HCT116 (cell line): ENCODE results near the gene ADAM23. TPM values are rescaled to one million over a fixed set of nuclear protein-coding genes. Genes with fewer than 3 reads are reported as not detected.

Experiments used
- ATAC-seq: fragments of 200-7000 bp; cut with Tn5 transposase; 2 replicates; pipeline ENCODE4 v1.9.1; 2020; ENCODE audit warnings: mild to moderate bottlenecking, moderate library complexity
- BruUV-seq: library from RNA; stranded (reverse); fragments of 400-500 nt; replicated peaks from 2 replicates; lab custom pipeline; 2021; lab: Mats Ljungman, UMichigan
- CTCF ChIA-PET: fragments of 300-600 bp; sonication (Branson Sonifier 250); formaldehyde crosslinking; loops from one replicate; lab custom pipeline; 2021; ENCODE audit warnings: antibody characterized with exemption; lab: Charles Lee
- POLR2A ChIA-PET: fragments of 300-600, 350-600 bp; sonication (Branson Sonifier 250); formaldehyde crosslinking; loops from one replicate; lab custom pipeline; 2021; ENCODE audit warnings: antibody characterized with exemption; lab: Charles Lee
- RAD21 ChIA-PET, 2 experiments: fragments of 300-600 bp; sonication (Branson Sonifier 250); formaldehyde crosslinking; loops; one replicate each; lab custom pipeline; 2023; ENCODE audit warnings: low total read pairs in 2 of 2; ENCODE audit not compliant: uncharacterized antibody in 2 of 2, unreplicated experiment in 2 of 2, low non-redundant PET in 1 of 2; lab: Charles Lee
- DNase-seq: peaks from one replicate; pipeline ENCODE4 v3.0.0-alpha.2; 2010; ENCODE audit warnings: low read depth, low spot score
- H2AFZ ChIP-seq: fragments of 200-600 bp; shearing (Covaris generic), sonication (generic); 2 replicates; pipeline ENCODE4 v1.6.1; 2017; ENCODE audit warnings: low read depth, mixed run types, mixed read lengths, antibody characterized with exemption, low read length; ENCODE audit not compliant: poor library complexity, severe bottlenecking
- H3K27ac ChIP-seq: 2 replicates; pipeline ENCODE4 v1.5.1; 2012; ENCODE audit warnings: low read depth, low read length
- H3K27me3 ChIP-seq: fragments of 200-600 bp; sonication (generic); 2 replicates; pipeline ENCODE4 v1.6.1; 2016; ENCODE audit warnings: mixed run types, low read length, mixed read lengths; ENCODE audit not compliant: insufficient read depth
- H3K36me3 ChIP-seq, 2 experiments: fragments of 200-500 bp in 1 of 2; fragments of 200-600 bp in 1 of 2; sonication (Bioruptor generic) in 1 of 2; sonication (generic) in 1 of 2; 2 replicates each; pipeline versions ENCODE4 v1.5.1 to v1.6.1; 2014 to 2016; ENCODE audit warnings: low read length in 2 of 2, inconsistent platforms in 1 of 2, mixed read lengths in 1 of 2, mixed run types in 1 of 2; ENCODE audit not compliant: insufficient read depth in 2 of 2, control insufficient read depth in 1 of 2
- H3K4me1 ChIP-seq, 2 experiments: fragments of 200-600 bp in 1 of 2; sonication (generic) in 1 of 2; 2 replicates each; pipeline versions ENCODE4 v1.5.1 to v1.6.1; 2012 to 2017; ENCODE audit warnings: low read length in 2 of 2, inconsistent platforms in 1 of 2, mild to moderate bottlenecking in 1 of 2, mixed read lengths in 1 of 2, mixed run types in 1 of 2, moderate library complexity in 1 of 2; ENCODE audit not compliant: insufficient read depth in 2 of 2, control insufficient read depth in 1 of 2
- H3K4me2 ChIP-seq: fragments of 200-600 bp; sonication (generic); 2 replicates; pipeline ENCODE4 v1.6.1; 2017; ENCODE audit warnings: mixed run types, low read length, mixed read lengths
- H3K4me3 ChIP-seq, 2 experiments: fragments of 200-600 bp in 1 of 2; sonication (generic) in 1 of 2; replicated peaks in 1 of 2; 2 replicates each; pipeline ENCODE4 v1.5.1; 2011 to 2016; ENCODE audit warnings: low read length in 2 of 2, control low read depth in 1 of 2, low read depth in 1 of 2, mild to moderate bottlenecking in 1 of 2, mixed read lengths in 1 of 2, mixed run types in 1 of 2
- H3K79me2 ChIP-seq: fragments of 200-600 bp; sonication (generic); 2 replicates; pipeline ENCODE4 v1.6.1; 2017; ENCODE audit warnings: mild to moderate bottlenecking, mixed run types, low read length, moderate library complexity, mixed read lengths; ENCODE audit not compliant: insufficient read depth
- H3K9ac ChIP-seq: fragments of 200-600 bp; sonication (generic); 2 replicates; pipeline ENCODE4 v1.6.1; 2016; ENCODE audit warnings: low read length, mixed read lengths
- H3K9me2 ChIP-seq: fragments of 200-600 bp; sonication (generic), shearing (Covaris generic); 2 replicates; pipeline ENCODE4 v1.6.1; 2017; ENCODE audit warnings: mixed run types, mild to moderate bottlenecking, moderate library complexity; ENCODE audit not compliant: insufficient read depth
- H3K9me3 ChIP-seq, 2 experiments: fragments of 200-500 bp in 1 of 2; fragments of 200-600 bp in 1 of 2; sonication (Bioruptor generic) in 1 of 2; sonication (generic) in 1 of 2; 2 replicates each; pipeline ENCODE4 v1.6.1; 2014 to 2017; ENCODE audit warnings: low read length in 2 of 2, mixed read lengths in 2 of 2, inconsistent platforms in 1 of 2, low read depth in 1 of 2, mild to moderate bottlenecking in 1 of 2, mixed run types in 1 of 2, moderate library complexity in 1 of 2; ENCODE audit not compliant: control insufficient read depth in 1 of 2, insufficient read depth in 1 of 2
- H4K20me1 ChIP-seq: fragments of 200-600 bp; sonication (generic), shearing (Covaris generic); 2 replicates; pipeline ENCODE4 v1.6.1; 2017; ENCODE audit warnings: mixed run types, mild to moderate bottlenecking, moderate library complexity; ENCODE audit not compliant: insufficient read depth
- ELF1 ChIP-seq: IDR thresholded peaks from 2 replicates; pipeline ENCODE4 v1.6.1; 2012; ENCODE audit warnings: low read depth, borderline replicate concordance
- EZH2phosphoT487 ChIP-seq: fragments of 200-600 bp; IDR thresholded peaks from 2 replicates; pipeline ENCODE4 v1.6.1; 2018; ENCODE audit warnings: antibody characterized with exemption, borderline replicate concordance
- JUND ChIP-seq: IDR thresholded peaks from 2 replicates; pipeline ENCODE4 v1.6.1; 2012
- POLR2AphosphoS5 ChIP-seq: IDR thresholded peaks from 2 replicates; pipeline ENCODE4 v1.6.1; 2011; ENCODE audit warnings: mild to moderate bottlenecking, low read depth, low read length, moderate library complexity
- ZFX ChIP-seq: fragments of 450-650 bp; IDR thresholded peaks from 2 replicates; pipeline ENCODE4 v1.6.1; 2017
- ZNF274 ChIP-seq: fragments of 200-500 bp; sonication (Bioruptor generic); IDR thresholded peaks from 2 replicates; pipeline ENCODE4 v1.6.1; 2014; ENCODE audit warnings: mild to moderate bottlenecking, low read depth, low read length, inconsistent platforms
- intact Hi-C: fragments of 100-400 bp; cut with micrococcal nuclease; formaldehyde crosslinking; loops from 2 replicates; pipeline ENCODE4 v1.10.0; 2022
- total RNA-seq: library from RNA; stranded (reverse); gene quantifications from one replicate; pipeline ENCODE4 v1.2.1, GENCODE V29; 2021; ENCODE audit not compliant: unreplicated experiment
- TF ChIP-seq, protein P1 (sequence below): IDR thresholded peaks from 2 replicates; pipeline ENCODE4 v1.6.1; 2012
- TF ChIP-seq, protein P2 (sequence below), 3 experiments: fragments of 200-600 bp in 1 of 3; sonication (generic) in 1 of 3; IDR thresholded peaks in 2 of 3; conservative IDR thresholded peaks in 1 of 3; 2 replicates each; pipeline ENCODE4 v1.5.1; 2012 to 2017; ENCODE audit warnings: low read depth in 2 of 3, low read length in 2 of 3, antibody characterized with exemption in 1 of 3, borderline replicate concordance in 1 of 3, control low read depth in 1 of 3, mild to moderate bottlenecking in 1 of 3, mixed read lengths in 1 of 3, mixed run types in 1 of 3, moderate library complexity in 1 of 3; ENCODE audit not compliant: insufficient read depth in 1 of 3

The ADAM23 gene
- total RNA-seq, 1 experiment from 2014 or later = 0.10 TPM

DNA sequence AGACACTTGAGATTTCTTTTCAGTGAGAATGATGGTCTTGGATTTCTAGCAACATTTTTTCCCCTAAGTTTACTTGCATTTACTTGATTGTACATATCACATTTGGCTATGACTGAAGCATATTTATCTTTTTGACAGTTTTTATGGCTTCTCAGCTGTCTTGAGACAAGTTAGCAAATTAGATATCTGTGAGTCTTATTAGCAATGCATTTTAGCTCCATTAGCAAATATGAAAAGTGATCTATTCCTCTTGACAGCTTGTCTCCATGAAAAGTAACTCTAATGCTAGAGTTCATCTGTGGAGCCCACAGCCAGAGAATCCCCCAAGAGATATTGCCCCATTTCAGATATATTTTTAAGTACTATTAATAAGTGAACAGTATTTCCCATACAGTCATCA is 126.9 kb downstream of the ADAM23 start:
- no peak overlapping the region for H3K4me3 ChIP-seq
- CTCF ChIA-PET = no interaction called here
- DNase-seq = no peak
- no peaks in the 10 kb centered on the region for H3K79me2 ChIP-seq
- H4K20me1 ChIP-seq = no peaks in the 10 kb centered on the region
- ATAC-seq = no peak
- TF ChIP-seq ZFX = no peak
- no TSS peak for BruUV-seq
- intact Hi-C loops = no loop called here
- RAD21 ChIA-PET = no interaction called here
- POLR2A ChIA-PET = no interaction called here
- H3K27me3 ChIP-seq = no peaks in the 10 kb centered on the region
- no peaks in the 10 kb centered on the region for H3K36me3 ChIP-seq
- no peaks in the 10 kb centered on the region for H3K4me1 ChIP-seq
- H3K9me3 ChIP-seq = no peaks in the 10 kb centered on the region
- H3K9ac ChIP-seq = no peak overlapping the region
- H2AFZ ChIP-seq = no peak overlapping the region
- H3K9me2 ChIP-seq = no peaks in the 10 kb centered on the region
- H3K4me2 ChIP-seq = no peak overlapping the region
- H3K27ac ChIP-seq = no peak overlapping the region

DNA sequence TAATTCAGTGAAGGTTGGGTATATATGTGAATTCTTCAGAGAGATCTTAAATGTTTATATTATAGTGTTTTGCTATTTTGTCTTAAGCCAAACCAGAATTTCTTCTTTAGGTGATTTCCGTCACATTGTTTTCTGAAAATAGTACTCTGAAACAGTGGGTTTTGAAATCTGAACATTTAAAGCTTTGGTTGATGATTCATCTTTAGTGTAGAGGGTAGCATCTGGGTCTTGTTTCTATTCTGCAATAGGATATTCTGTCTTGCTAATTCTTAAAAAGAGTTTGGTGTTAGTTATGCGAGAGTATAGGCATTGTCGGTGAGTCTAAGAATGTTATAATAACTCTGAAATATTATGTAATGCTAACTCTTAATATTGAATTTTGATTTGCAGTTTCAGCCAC is 129.4 kb downstream of the ADAM23 start:
- no peaks in the 10 kb centered on the region for H3K36me3 ChIP-seq
- DNase-seq (no peak), ATAC-seq (no peak)
- ChIA-PET CTCF (no interaction called here), RAD21 (no interaction called here), POLR2A (no interaction called here)
- no peak overlapping the region for H3K27ac ChIP-seq
- H3K79me2 ChIP-seq = no peaks in the 10 kb centered on the region
- no peak for TF ChIP-seq ZFX
- no peak for TF ChIP-seq ELF1
- no peak for TF ChIP-seq EZH2phosphoT487
- no peak for TF ChIP-seq POLR2AphosphoS5
- TF ChIP-seq JUND = no peak
- TF ChIP-seq, protein P1, sequence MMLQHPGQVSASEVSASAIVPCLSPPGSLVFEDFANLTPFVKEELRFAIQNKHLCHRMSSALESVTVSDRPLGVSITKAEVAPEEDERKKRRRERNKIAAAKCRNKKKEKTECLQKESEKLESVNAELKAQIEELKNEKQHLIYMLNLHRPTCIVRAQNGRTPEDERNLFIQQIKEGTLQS = no peak
- TF ChIP-seq ZNF274 = no peak
- TF ChIP-seq, protein P2, sequence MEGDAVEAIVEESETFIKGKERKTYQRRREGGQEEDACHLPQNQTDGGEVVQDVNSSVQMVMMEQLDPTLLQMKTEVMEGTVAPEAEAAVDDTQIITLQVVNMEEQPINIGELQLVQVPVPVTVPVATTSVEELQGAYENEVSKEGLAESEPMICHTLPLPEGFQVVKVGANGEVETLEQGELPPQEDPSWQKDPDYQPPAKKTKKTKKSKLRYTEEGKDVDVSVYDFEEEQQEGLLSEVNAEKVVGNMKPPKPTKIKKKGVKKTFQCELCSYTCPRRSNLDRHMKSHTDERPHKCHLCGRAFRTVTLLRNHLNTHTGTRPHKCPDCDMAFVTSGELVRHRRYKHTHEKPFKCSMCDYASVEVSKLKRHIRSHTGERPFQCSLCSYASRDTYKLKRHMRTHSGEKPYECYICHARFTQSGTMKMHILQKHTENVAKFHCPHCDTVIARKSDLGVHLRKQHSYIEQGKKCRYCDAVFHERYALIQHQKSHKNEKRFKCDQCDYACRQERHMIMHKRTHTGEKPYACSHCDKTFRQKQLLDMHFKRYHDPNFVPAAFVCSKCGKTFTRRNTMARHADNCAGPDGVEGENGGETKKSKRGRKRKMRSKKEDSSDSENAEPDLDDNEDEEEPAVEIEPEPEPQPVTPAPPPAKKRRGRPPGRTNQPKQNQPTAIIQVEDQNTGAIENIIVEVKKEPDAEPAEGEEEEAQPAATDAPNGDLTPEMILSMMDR (IDR thresholded peaks at IDR 0.05 in 2 of 3, conservative IDR thresholded peaks at IDR 0.05 in 1 of 3; ENCODE audit: borderline replicate concordance in 1 of 3, insufficient read depth in 1 of 3, low read depth in 2 of 3, low read length in 2 of 3) = no peak
- H3K4me3 ChIP-seq = no peak overlapping the region
- H3K4me1 ChIP-seq = no peaks in the 10 kb centered on the region
- intact Hi-C loops = no loop called here
- no peak overlapping the region for H3K9ac ChIP-seq
- H3K27me3 ChIP-seq = no peaks in the 10 kb centered on the region
- no TSS peak for BruUV-seq
- H4K20me1 ChIP-seq = no peaks in the 10 kb centered on the region
- H3K9me2 ChIP-seq = no peaks in the 10 kb centered on the region
- no peaks in the 10 kb centered on the region for H3K9me3 ChIP-seq
- no peak overlapping the region for H2AFZ ChIP-seq
- no peak overlapping the region for H3K4me2 ChIP-seq
